HG03175 (cell line): ENCODE results near the gene TEX9.
"Not testable (repeated sequence)": the region's sequence is repeated elsewhere in the genome, so short reads cannot be mapped to it uniquely, and the experiment has no call there.

Source experiments
- ATAC-seq: cut with Tn5 transposase; IDR thresholded peaks from one replicate; pipeline ENCODE4 v1.9.1; 2021; ENCODE audit warnings: mild to moderate bottlenecking, moderate library complexity; ENCODE audit not compliant: unreplicated experiment

Gene TEX9

DNA sequence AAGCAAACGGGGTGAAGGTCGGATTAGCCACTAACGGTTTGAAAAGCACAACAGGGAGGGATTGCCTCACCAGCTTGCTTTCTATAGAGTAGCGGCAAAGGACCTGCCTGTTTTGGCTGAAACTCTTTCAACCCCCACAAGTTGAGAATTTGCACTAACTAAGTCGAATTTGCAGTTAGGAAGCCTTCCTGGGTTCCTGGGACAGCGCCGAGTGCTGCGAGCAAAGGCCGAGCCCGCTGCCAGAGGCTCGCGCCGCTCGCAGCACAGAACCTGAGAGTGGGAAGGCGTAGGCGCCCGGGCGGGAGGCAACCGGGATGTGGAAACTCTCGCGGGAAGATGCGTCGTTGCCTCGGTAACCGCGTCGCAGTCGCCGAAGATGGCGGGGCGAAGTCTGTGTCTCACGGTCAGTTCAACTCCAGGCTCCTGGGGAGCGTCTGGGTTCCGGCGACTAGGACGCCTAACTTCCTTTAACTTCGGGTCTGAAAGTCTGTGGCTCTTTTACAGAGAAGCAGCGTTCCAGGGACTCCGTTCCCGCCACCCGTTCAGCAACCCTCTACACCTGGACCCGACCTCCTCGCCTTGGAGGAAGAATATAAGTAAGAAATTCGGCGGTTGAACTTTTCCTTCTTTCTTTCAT is at the start of gene TEX9:
Gene TEX9, plus strand, starts transcription at position 352 of the 637 bp plus-strand sequence. Its CDS starts 25 bp downstream, at position 377.
- ATAC-seq, result peak; percentile 98

DNA sequence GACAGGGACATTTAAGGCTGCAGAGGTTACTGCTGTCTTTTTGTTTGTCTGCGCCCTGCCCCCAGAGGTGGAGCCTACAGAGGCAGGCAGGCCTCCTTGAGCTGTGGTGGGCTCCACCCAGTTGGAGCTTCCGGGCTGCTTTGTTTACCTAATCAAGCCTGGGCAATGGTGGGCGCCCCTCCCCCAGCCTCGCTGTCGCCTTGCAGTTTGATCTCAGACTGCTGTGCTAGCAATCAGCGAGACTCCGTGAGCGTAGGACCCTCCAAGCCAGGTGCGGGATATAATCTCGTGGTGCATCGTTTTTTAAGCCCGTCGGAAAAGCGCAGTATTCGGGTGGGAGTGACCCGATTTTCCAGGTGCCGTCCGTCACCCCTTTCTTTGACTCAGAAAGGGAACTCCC is 48.7 kb upstream of the TEX9 start:
- ATAC-seq, result not testable (repeated sequence)

GRCh38 chr15:56320316-56320715 is 44.9 kb upstream of the TEX9 start:
- ATAC-seq, result no peak

DNA sequence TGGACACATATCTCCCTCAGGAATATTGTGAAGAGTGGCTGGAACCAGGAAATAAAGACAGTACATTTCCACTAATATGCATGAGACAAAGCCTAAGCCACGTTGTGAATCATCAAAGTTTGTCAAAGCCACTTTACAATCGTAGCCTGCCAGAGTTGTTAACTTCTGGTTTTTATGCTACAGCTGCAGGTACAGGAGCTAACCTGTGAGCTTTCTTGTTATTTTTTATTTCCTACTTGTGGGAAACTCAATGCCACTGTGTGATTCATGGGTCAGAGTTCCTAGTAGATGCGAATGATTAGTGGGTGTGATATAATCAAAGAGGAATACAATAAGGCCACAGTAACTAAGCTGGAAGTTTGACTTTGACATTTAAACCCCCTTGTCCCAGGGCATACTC is 44.4 kb upstream of the TEX9 start:
- ATAC-seq, result no peak

DNA sequence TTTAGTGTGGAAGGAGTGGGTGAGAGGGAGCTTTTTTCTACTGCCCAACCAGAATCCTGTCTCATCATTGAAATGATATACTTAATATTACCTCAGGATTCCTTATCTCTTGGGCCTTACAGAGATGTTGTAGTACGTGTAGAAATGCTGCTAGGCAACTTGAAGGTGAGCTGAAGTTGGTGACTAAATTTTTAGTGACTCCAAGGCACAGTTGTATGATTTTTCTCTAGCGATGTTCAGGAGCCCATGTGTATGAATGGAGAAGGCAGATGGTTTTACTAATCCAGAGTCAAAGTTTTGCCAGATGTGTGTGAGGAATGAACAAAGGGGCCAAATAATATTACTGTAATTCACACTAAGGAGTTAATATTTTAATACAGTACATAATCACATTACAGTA is 42.8 kb upstream of the TEX9 start:
- ATAC-seq, result no peak

DNA sequence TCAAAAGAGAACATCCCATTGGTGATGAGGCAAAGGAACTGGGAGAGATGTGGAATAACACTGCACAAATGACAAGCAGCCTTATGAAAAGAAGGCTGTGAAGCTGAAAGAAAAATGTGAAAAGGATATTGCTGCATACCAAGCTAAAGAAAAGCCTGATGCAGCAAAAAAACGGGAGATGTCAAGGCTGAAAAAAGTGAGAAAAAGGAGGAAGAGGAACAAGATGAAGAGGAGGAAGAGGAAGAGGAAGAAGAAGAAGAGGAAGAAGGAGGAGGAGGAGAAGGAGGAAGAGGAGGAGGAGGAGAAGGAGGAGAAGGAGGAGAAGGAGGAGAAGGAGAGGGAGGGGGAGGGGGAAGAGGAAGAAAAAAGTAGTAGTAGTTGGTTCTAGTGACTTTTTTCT is 41.8 kb upstream of the TEX9 start:
- ATAC-seq, result no peak

DNA sequence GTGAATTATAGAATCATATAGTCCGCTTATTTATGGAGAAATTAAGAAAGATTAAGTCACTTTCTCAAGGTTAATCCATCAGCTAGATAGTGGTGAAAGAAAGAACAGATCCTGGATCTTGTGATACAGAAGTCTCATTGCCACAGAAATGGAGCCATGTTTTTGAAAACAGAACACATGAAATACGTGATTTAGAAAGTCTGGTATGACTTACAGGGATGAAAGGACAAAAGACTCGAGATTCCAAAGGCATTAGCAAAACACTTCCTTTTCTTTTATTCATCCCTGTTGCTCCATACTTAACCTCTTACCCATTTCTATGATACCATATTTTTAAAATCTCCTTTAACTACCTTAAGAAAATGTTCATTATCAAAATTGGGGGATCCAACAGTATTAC is 40.0 kb upstream of the TEX9 start:
- no peak for ATAC-seq

- no peak for ATAC-seq
Measured at GRCh38 chr15:56327721-56328502, 37.3 kb upstream of the TEX9 start.

- peak; percentile 43 for ATAC-seq
Measured at GRCh38 chr15:56337084-56337725, 28.0 kb upstream of the TEX9 start.

DNA sequence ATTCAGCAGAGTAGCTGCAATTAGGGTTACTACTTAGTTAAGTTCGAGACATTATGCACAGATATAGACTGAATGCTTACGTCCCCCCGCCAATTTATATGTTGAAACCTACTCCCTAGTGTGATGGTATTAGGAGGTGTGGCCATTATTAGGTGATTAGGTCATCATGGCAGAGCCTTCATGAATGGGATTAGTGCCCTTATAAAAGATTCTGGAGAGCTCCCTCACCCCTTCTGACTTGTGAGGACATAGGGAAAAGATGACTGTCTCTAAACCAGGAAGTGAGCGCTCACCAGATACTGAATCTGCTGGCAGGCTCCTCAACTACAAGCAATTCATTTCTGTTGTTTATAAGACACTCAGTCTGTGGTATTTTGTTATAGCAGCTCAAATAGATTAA is 25.6 kb upstream of the TEX9 start:
- ATAC-seq, result no peak

DNA sequence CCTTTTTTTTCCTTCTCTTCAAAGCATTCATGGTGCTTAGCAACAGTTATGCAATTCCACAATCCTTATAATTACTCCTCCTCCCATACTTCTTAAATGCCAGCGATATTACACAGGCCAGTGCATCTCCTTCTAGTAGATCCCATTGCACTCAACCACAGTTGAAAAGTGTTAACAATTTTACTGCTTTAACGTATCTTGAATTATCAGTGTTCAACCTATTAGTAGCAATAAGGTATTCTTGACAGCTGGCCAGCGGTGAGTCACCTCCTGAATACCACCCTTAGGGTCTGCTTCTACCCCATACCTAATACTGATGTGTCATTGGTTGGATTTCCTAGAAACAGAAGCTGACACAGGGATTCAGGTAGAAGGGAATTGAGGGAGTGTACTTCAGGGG is 24.0 kb upstream of the TEX9 start:
- ATAC-seq, result no peak

GRCh38 chr15:56342653-56343052 is 22.6 kb upstream of the TEX9 start:
- ATAC-seq, result no peak

- no peak for ATAC-seq
Measured at GRCh38 chr15:56343879-56344278, 21.3 kb upstream of the TEX9 start.

GRCh38 chr15:56344336-56344735 is 20.9 kb upstream of the TEX9 start:
- ATAC-seq, result no peak

- ATAC-seq, result no peak
Measured at GRCh38 chr15:56346414-56346813, 18.8 kb upstream of the TEX9 start.

- ATAC-seq, result no peak
Measured at GRCh38 chr15:56349554-56349953, 15.7 kb upstream of the TEX9 start.

- no peak for ATAC-seq
Measured at GRCh38 chr15:56351353-56351752, 13.9 kb upstream of the TEX9 start.

DNA sequence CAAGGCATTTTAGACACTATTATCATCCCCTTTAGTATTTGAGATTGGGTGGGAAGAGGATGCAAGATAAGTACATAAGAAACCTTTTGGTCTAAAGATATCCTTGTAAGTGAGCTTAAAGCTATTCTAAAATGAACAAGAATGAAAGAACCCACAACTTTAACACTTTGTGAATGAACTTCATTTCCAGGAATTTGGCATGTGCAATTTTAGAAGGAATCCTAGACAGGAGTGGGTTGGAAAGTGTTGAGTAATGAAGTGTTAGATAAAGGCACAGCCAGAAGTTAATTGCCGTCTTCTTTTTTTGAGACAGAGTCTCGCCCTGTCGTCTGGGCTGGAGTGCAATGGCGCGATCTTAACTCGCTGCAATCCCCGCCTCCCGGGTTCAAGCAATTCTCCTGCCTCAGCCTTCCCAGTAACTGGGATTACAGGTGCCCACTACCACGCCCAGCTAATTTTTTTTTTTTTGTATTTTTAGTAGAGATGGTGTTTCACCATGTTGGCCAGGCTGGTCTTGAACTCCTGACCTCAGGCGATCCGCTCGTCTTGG is 13.2 kb upstream of the TEX9 start:
- no peak for ATAC-seq

DNA sequence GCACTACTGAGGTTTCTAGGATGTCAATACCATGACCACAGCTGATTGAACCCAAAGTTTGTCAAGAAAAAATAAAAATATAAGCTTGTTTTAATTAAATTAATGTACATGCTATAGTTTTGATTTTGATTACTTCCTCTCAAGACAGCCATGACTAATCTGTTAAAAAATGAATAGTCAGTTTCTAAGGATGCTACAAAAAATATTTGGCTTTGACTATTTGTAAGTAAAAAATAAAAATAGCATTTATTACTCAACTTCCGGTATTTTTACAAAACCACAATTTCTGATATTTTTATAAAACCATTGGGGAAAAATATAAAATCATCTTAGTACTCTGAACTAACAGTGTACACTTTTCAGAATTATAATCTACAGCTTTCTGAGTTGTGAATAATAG is 12.1 kb upstream of the TEX9 start:
- no peak for ATAC-seq

GRCh38 chr15:56353740-56354139 is 11.5 kb upstream of the TEX9 start:
- no peak for ATAC-seq

DNA sequence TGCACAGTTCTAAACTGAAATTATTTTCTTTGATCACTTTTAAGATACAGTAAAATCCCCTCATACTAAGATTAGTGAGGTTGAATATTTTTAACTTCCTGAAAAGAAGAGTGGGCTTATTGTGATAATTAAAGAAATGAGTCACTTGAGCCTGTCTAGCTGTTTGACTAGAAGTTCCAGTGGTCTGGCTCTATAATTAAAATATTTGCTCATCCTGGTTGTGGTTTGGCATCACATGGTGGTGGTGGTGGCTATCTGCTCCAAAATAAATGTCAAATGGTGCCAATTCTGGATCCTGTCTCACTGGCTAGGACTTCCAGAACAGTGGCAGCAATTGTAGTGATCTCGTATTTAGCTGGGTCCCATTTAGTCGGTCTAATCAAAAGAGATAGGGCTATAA is 8.6 kb upstream of the TEX9 start:
- ATAC-seq, result peak; percentile 45

GRCh38 chr15:56358604-56359003 is 6.6 kb upstream of the TEX9 start:
- no peak for ATAC-seq
